ENCODE measurements around the gene ERMAP.
A peak's percentile ranks its signal among the peaks of the same experiment; 100 is the strongest.

The ERMAP gene, protein sequence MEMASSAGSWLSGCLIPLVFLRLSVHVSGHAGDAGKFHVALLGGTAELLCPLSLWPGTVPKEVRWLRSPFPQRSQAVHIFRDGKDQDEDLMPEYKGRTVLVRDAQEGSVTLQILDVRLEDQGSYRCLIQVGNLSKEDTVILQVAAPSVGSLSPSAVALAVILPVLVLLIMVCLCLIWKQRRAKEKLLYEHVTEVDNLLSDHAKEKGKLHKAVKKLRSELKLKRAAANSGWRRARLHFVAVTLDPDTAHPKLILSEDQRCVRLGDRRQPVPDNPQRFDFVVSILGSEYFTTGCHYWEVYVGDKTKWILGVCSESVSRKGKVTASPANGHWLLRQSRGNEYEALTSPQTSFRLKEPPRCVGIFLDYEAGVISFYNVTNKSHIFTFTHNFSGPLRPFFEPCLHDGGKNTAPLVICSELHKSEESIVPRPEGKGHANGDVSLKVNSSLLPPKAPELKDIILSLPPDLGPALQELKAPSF

DNA sequence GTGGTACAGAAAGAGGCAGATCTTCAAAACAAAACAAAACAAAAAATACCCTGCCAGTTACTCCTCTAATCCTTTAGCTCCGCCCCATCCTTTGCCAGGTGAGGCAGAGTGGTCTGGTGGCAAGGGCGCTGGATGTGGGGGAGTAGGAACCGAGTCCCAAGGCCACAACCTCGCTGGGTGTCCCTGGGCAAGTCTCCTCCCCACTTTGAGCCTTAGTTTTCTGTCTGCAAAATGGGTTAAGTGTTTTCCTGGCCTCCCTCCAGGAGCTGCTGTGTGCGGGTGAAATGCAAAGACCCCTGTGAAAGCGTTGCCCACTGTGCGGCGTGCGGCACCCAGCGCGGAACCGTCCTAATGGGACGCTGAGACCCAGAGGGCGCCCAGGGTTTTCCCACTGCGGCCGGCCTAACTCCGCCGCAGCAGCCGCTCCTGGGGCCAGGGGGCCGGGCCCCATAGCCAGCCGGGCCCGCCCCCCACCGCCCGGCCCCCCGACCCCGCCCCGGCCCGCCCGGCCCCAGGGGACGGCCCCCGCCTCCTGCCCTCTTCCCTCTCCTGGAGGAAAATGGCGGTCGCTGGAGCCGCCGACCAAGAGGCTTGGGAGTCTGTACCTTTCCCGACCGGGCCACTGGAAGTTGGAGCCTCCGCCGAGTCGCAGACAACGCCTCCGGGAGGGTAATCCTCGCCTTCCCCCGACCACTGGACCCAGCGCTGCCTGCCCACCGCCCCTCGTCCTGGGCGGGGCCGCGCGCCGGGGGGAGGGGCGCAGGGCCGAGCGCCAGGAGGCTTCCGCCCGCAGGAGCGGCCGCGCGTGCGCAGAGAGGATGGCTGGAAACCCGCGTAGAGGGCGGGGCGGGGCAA, at the start of gene ERMAP, which contains the start of gene SVBP:
ERMAP (plus strand) TSS at position 538 of the 855 bp plus-strand sequence. CDS start 13,327 bp downstream, outside the sequence.
SVBP (minus strand) TSS at position 813 of the 855 bp plus-strand sequence. CDS start 853 bp downstream, outside the sequence.
- DNase-seq: peak; percentile 94

GRCh38 chr1:42767510-42768000, 49.4 kb upstream of the ERMAP start:
- peak; percentile 80 for DNase-seq

GRCh38 chr1:42768172-42768571, 48.8 kb upstream of the ERMAP start:
- no peak for DNase-seq

DNA sequence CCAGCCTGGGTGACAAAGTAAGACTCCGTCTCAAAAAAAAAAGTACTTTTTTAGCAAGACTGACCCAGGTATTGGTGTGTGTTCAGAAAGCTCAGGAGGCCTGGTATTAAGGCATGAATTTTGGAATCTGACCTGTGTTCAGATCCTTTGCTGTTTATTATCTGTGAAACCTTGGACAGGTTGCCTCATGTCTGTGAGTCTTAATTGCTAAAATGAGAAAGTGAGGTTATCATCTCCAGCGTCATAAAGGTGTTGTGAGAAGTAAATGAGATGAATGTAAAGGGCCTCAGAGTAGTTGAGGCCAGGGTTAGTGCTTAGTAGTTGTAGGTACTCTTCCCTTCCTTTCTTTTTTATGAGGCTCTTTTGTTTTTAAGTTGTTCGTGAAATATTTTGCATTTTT, 47.1 kb upstream of the ERMAP start:
- no peak for DNase-seq

DNA sequence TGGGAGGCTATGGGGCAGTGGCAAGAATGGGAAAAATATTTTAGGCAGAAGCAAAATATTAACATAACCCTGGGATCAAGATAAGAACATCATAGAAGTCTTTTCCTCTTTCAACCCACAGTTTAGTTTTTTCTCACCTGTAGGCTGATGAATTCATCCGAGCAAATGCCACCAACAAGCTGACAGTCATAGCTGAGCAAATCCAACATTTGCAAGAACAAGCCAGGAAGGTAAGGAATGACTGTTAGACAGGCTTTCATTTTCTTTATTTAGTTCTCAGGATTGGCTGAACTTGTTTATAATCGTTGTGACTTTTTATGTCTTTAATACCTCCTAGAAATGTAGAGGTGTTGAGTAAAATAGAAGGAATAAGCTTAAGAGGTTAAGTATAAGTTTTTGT, 43.5 kb upstream of the ERMAP start:
- DNase-seq: no peak

- DNase-seq: no peak
Observed at GRCh38 chr1:42774928-42775526, 41.9 kb upstream of the ERMAP start.

DNA sequence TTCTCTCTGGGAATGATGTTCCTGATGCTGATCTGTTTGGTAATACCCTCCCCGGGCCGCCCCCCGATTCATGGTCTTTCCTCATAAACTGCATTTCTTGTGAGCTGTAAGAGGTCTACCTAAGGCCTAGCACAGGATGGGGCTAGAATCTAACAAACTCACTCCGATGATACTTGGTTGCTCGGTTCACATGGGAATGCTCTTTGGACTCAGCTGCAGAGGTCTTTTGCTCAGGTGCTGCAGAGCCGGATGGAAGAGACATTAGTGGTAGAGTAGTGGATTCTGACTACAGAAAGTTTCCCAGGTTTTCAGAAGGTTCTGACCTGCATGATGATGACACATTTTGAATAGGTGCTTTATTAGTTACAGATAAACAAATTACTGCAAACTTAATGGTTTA, 40.4 kb upstream of the ERMAP start:
- no peak for DNase-seq

DNA sequence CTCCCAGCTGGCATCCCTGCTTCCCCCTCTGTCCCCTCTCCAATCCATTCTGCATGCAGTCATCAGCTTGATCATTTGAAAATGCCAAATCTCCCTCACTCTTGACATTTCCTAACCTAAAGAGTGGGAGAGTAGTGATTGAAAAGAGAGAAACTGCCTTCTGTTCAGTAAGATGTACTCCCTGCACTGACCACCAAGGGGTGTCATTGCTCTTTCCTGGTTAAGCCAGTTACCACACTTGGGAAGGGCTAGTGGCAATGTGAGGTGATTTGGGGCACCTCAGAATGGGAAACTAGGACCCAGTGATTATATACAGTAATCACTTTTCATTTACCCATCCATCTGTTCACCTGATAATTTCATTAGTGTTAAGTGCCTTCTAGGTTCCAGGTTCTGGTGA, 39.1 kb upstream of the ERMAP start:
- no peak for DNase-seq

GRCh38 chr1:42779725-42780124, 37.2 kb upstream of the ERMAP start:
- no peak for DNase-seq

DNA sequence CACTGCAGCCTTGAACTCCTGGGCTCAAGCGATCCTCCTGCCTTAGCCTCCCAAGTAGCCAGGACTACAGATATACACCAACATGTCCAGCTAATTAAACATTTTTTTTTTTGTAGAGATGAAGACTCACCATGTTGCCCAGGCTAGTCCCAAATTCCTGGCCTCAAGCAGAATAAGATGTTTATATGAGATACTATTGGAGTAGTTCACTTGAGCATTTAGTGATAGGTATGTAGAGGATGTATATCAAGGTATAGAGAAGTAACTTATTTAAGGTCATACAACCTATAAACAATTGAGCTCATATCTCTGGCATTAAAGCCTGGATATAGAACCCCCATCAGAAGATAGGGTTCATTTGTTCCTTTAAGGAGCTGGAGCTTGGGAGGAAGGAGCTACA, 36.7 kb upstream of the ERMAP start:
- no peak for DNase-seq

GRCh38 chr1:42783092-42783491, 33.8 kb upstream of the ERMAP start:
- no peak for DNase-seq

- no peak for DNase-seq
Observed at GRCh38 chr1:42784547-42784945, 32.4 kb upstream of the ERMAP start.

DNA sequence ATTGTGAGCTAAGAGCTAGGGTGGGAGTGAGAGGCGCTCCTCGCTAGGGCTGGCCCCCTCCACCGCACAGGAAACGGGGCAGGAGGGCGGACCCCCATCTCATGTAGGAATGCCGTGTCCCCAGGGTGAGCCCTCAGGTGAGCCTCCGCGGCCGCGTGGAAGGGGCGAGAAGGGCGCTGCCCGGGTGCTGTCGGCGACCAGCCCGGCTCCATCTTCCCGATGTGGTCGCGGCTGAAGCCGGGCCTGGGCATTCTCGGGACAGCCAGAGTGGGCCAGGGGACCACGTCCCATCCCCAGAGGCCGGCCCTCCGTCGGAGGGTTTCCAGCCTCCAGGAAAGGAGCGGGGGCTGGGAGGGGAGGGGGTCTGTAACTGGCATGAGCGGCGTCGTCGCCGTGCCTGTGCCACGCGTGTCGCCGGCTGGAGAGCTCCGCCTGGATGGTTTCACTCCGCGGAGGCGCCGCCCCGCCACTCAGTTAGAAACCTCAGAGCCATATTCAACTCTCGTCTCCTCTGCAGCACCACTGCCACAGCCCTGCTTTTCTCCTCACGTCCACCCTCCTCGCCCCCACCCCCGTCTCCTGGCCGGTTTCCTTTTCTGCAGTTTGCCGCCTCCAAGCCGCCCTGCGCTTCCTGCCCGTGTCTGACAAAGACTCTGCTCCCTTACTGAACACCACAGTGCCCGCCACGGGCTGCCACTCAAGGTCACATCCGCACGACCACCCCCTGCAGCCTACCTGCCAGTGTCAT, 31.8 kb upstream of the ERMAP start, which contains the start of gene TMEM269:
TMEM269 (plus strand) TSS at position 46 of the 748 bp plus-strand sequence. CDS start 4,903 bp downstream, outside the sequence.
- DNase-seq: no peak

- no peak for DNase-seq
Observed at GRCh38 chr1:42786097-42786496, 30.8 kb upstream of the ERMAP start.

DNA sequence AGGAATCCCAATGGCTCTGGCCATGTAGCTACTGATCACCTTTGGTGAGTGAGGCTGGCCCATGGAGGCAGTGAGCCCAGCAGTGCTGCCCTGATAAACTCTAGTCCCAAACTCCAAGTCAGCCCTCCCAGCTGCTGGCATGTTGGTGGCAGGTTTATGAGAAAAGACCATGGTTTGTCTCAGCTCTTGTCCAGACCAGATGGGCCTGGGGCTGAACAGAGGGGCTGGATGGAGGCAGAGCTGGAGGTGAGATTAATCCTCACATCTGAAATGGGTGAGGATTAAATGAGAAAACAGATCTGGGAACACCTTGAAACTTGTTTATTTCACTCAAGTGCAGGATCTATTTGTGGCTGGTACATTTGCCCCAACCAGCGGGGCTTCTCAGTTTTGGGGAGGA, 28.9 kb upstream of the ERMAP start:
- DNase-seq: no peak

DNA sequence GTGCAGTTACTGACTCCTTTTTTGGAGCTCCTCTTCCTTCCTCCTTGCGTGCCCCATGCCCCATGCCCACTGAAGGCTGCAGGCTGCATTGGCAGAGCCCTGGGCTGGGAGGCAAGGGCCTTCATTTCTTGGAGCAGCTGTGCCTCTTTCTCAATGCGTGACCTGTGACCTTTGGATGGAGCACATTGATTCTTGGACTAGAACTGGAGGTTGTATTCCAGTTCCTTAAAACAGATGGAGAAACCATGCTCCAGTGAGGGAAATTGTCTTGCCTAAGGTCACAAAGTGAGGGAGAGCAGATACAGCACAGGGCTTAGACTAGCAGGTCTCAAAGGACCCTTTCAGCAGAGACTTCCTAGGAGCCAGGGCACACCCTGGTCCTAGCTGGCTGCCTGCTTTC, 23.1 kb upstream of the ERMAP start:
- no peak for DNase-seq

- no peak for DNase-seq
Observed at GRCh38 chr1:42797414-42797813, 19.5 kb upstream of the ERMAP start.

DNA sequence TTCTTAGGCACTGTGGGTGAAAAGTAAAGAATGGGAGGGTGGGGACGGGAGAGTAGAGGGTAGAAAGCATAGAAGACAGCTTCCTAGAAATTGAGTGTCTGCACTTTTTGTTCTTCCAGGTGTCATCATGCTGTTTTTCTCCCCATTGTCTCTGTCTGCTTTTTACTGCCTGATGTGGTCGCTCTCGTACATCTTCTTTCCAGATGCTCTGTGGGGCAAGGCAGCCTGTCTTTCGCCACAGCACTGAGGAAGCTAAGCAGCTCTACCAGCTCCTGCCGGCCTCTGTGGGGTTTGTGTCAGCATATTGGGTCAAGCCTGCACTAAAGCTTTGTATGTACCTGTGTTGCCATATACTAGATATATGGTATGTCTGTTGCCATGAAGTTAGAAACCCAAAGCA, 18.9 kb upstream of the ERMAP start:
- no peak for DNase-seq

DNA sequence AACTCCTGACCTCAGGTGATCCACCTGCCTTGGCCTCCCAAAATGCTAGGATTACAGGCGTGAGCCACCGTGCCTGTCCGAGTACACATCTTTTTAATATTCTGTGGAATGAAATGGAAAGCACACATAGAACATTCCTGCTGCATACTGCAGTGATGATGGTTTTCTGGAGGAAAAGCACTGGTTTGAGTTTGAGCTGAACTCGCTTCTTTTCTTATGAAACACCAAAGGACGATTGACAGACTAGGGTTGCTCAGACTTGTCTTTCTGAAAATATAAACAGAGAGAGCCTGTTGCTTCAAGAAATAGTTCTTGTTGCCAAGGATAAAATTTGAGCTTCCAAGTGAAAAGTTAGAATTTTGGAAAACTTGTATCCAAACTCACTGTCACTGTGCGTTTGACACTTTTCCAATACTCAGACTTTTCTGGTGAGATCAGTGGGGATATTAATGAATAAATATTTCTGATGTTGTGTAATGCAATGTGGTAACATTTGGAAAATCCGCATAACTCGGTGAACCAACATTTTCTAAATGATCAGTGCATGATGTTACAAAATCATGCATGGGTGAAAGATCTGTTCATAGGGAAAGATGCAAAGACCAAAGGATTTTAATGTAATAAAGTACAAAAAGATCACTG, 15.0 kb upstream of the ERMAP start:
- DNase-seq: no peak

DNA sequence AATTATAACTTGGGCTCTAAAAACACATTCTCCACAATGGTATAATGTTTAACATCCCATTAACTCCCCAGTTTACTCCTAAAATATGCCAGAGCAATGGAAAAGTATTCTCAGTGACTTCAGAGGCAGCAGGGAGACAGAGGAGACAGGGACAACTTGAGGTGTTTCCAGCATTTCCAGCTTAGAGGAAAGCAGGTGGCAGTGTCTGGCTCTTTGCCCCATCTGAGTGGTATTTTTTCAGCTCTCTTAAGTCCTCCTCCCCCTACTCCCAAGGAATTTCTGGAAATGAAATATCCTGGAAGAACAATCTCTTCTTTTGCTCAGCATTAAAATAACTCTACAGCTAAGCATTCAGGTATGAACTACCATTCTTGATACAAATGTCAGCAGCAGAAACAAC, 10.8 kb upstream of the ERMAP start:
- DNase-seq: no peak

DNA sequence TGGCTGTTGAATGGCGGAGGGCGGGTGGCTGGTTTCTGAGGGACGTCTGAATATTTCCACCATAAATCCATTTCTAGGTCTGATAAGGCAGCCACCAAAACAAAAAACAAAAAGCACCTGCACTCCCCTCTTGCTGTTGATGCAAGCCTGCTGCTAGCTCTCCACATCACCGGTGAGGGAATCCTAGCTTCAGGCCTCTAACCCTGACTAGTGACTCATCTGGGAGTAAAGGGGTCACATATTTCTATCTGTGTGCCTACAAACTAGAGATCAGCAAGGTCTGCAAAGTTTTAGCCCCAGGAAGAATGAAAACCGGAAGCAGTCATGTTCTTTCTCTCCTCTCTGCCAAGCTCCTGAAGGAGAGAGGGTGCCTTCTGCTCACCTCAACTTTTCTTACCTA, 10.3 kb upstream of the ERMAP start:
- no peak for DNase-seq

Data from NCI-H1092 (cell line).